Measurements from ENCODE around the gene TMEM97. TPM values are rescaled to one million over a fixed set of nuclear protein-coding genes. Genes with fewer than 3 reads are reported as not detected.

The TMEM97 gene
- total RNA-seq, 1 donor from 2014 or later, result 2.1 TPM

GRCh38 chr17:28274591-28275265 lies 44.3 kb upstream of the TMEM97 start:
- TF ChIP-seq CTCF (IDR thresholded peaks at IDR 0.05; ENCODE audit: borderline replicate concordance), result no peak
- H3K4me1 ChIP-seq, result no peaks in the 10 kb centered on the region
- no peak for DNase-seq
- H3K9me3 ChIP-seq (replicated peaks), result no peaks in the 10 kb centered on the region
- intact Hi-C loops (cut with micrococcal nuclease), result no loop called here
- no peaks in the 10 kb centered on the region for H3K36me3 ChIP-seq
- no peak overlapping the region for H3K4me3 ChIP-seq
- no peaks in the 10 kb centered on the region for H3K27me3 ChIP-seq (ENCODE audit: low read depth)
- no peak overlapping the region for H3K27ac ChIP-seq (replicated peaks)

- H3K27me3 ChIP-seq (ENCODE audit: low read depth), result no peaks in the 10 kb centered on the region
- no peaks in the 10 kb centered on the region for H3K4me1 ChIP-seq
- H3K27ac ChIP-seq (replicated peaks), result no peak overlapping the region
- no peak for DNase-seq
- intact Hi-C loops (cut with micrococcal nuclease), result no loop called here
- no peak for TF ChIP-seq CTCF (IDR thresholded peaks at IDR 0.05; ENCODE audit: borderline replicate concordance)
- H3K4me3 ChIP-seq, result no peak overlapping the region
- H3K9me3 ChIP-seq (replicated peaks), result no peaks in the 10 kb centered on the region
- no peaks in the 10 kb centered on the region for H3K36me3 ChIP-seq
These were observed 43.0 kb upstream of the TMEM97 start for GRCh38 chr17:28276011-28276410.

GRCh38 chr17:28279411-28279810 lies 39.6 kb upstream of the TMEM97 start:
- Histone ChIP-seq H3K4me3 (no peak overlapping the region), H3K9me3 (replicated peaks) (no peaks in the 10 kb centered on the region), H3K36me3 (no peaks in the 10 kb centered on the region), H3K4me1 (no peaks in the 10 kb centered on the region), H3K27ac (replicated peaks) (no peak overlapping the region), H3K27me3 (ENCODE audit: low read depth) (no peaks in the 10 kb centered on the region)
- intact Hi-C loops (cut with micrococcal nuclease), result no loop called here
- DNase-seq, result no peak
- no peak for TF ChIP-seq CTCF (IDR thresholded peaks at IDR 0.05; ENCODE audit: borderline replicate concordance)

GRCh38 chr17:28280826-28281225 lies 38.2 kb upstream of the TMEM97 start:
- TF ChIP-seq CTCF (IDR thresholded peaks at IDR 0.05; ENCODE audit: borderline replicate concordance), result no peak
- no peaks in the 10 kb centered on the region for H3K9me3 ChIP-seq (replicated peaks)
- no peak overlapping the region for H3K27ac ChIP-seq (replicated peaks)
- H3K36me3 ChIP-seq, result no peaks in the 10 kb centered on the region
- H3K4me1 ChIP-seq, result no peaks in the 10 kb centered on the region
- intact Hi-C loops (cut with micrococcal nuclease), result no loop called here
- no peaks in the 10 kb centered on the region for H3K27me3 ChIP-seq (ENCODE audit: low read depth)
- H3K4me3 ChIP-seq, result no peak overlapping the region
- no peak for DNase-seq

GRCh38 chr17:28282596-28282995 lies 36.4 kb upstream of the TMEM97 start:
- H3K4me1 ChIP-seq, result no peaks in the 10 kb centered on the region
- no peaks in the 10 kb centered on the region for H3K27me3 ChIP-seq (ENCODE audit: low read depth)
- no peak for TF ChIP-seq CTCF (IDR thresholded peaks at IDR 0.05; ENCODE audit: borderline replicate concordance)
- no peaks in the 10 kb centered on the region for H3K36me3 ChIP-seq
- no peaks in the 10 kb centered on the region for H3K9me3 ChIP-seq (replicated peaks)
- H3K4me3 ChIP-seq, result no peak overlapping the region
- intact Hi-C loops (cut with micrococcal nuclease), result no loop called here
- no peak overlapping the region for H3K27ac ChIP-seq (replicated peaks)
- DNase-seq, result no peak

All from left ventricle myocardium inferior (tissue), 1 donor.